Frontal cortex (tissue), 1 donor: Measurements from ENCODE around the gene BTNL9. TPM values are rescaled to one million over a fixed set of nuclear protein-coding genes. Genes with fewer than 3 reads are reported as not detected.

Experiments
- small RNA-seq: library from RNA; depleted of rRNA; stranded (forward); fragments of <200 nt; gene quantifications from one replicate; pipeline ENCODE3, GENCODE V24; 2014
- total RNA-seq: library from RNA; depleted of rRNA; stranded (reverse); fragments of >200 nt; gene quantifications from one replicate; pipeline ENCODE4 v1.2.3, GENCODE V29; 2014

Gene BTNL9
- total RNA-seq, 1 donor from 2014 or later: 2.9 TPM

Small RNAs within 50 kb of the gene (small RNA-seq; reads per million reads assigned to genes)
- not detected for gene MIR8089
- gene RNU6-1036P: not detected

Other genes starting within 250 kb of the BTNL9 start
- gene MGAT1, start 237.5 kb upstream of the BTNL9 start, total RNA-seq: 19.6 TPM
- 57.5 TPM for gene ZFP62, start 179.0 kb upstream of the BTNL9 start, total RNA-seq
- not detected for gene BTNL8, start 141.1 kb upstream of the BTNL9 start, total RNA-seq
- not detected for gene BTNL3, start 51.4 kb upstream of the BTNL9 start, total RNA-seq
- not detected for gene OR2V1, start 90.9 kb downstream of the BTNL9 start, total RNA-seq
- not detected for gene OR2V2, start 107.3 kb downstream of the BTNL9 start, total RNA-seq
- gene TRIM7, start 164.9 kb downstream of the BTNL9 start, total RNA-seq: 2.0 TPM
- gene TRIM41, start 183.0 kb downstream of the BTNL9 start, total RNA-seq: 12.2 TPM
- 3,351 TPM for gene RACK1, start 203.6 kb downstream of the BTNL9 start, total RNA-seq
- 9.8 TPM for gene TRIM52, start 220.9 kb downstream of the BTNL9 start, total RNA-seq